AML-193 (cell line): ENCODE measurements around the gene NSUN3.
"Not testable (repeated sequence)": the region's sequence is repeated elsewhere in the genome, so short reads cannot be mapped to it uniquely, and the experiment has no call there.

Experiments
- DNase-seq, 2 experiments: peaks; one replicate each; lab custom pipeline; 2025; lab: John Stamatoyannopoulos, UW

The NSUN3 gene

DNA sequence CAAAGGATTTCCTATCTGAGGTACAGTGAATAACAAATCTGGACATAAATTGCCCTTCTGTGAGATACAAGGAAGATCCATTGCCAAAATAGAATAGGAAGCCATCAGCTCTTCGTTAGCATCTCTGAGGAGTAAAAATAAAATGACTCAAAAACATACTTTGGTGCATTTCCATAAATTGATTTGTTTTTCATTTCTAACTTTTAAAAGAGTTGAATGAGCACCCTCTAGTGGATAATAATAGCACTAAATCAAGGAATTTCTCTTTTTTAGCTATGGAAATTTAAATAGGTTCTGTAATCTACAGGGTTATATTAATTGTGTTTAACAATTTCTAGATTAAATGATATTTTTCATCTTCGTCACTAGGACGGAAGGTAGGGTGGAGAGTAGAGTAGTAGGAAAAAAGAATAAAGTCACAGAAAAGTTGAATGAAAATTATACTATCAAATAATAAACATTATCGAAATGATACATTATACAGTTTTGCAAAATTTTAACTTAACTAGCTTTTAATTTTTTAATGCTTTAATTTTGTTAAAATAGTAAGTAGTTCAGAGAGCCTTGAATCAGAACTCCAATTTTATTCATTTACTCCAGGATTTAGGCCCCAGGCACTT is 6.4 kb downstream of the NSUN3 start:
- DNase-seq = peak; percentile 67 to 74

GRCh38 chr3:94070341-94070911 is 7.6 kb downstream of the NSUN3 start:
- DNase-seq = no peak

- DNase-seq = no peak
These were observed 8.9 kb downstream of the NSUN3 start for GRCh38 chr3:94071713-94072284.

- no peak for DNase-seq
These were observed 13.2 kb downstream of the NSUN3 start for GRCh38 chr3:94076055-94076454.

DNA sequence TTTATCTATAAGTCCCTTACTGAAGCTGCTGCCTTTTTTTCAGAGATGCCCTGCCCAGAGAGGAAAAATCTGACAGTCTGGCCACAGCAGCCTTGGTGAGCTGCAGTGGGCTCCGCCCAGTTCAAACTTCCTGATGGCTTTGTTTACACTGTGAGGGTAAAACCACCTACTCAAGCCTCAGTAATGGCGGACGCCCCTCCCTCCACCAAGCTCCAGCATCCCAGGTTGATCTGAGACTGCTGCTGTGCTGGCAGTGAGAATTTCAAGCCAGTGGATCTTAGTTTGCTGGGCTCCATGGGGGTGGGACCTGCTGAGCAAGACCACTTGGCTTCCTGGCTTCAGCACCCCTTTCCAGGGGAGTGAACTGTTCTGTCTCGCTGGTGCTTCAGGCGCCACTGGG is 17.7 kb downstream of the NSUN3 start:
- not testable (repeated sequence) for DNase-seq

- DNase-seq = no peak
These were observed 19.0 kb downstream of the NSUN3 start for GRCh38 chr3:94081884-94082283.

- no peak for DNase-seq
These were observed 19.6 kb downstream of the NSUN3 start for GRCh38 chr3:94082391-94082937.

- DNase-seq = no peak
These were observed 20.4 kb downstream of the NSUN3 start for GRCh38 chr3:94083261-94083660.

DNA sequence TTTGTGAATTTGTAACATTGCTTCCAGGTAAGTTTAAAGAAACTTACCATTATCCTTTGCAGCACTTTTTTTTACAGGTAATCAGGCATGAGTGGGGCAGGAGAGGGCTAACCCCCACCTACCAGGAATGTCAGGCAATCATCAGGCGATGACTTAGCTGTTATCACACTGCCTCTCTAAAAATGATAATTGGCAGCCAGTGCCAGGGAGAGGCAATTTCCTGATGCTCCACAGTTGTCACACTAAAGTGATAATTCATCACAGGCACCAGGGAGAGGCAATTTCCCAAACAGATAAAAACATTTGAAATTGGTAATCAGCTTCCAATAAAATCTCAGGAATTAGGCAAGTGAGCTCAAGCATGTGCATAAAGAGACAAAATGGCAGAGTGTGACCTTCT is 26.3 kb downstream of the NSUN3 start:
- DNase-seq = no peak

DNA sequence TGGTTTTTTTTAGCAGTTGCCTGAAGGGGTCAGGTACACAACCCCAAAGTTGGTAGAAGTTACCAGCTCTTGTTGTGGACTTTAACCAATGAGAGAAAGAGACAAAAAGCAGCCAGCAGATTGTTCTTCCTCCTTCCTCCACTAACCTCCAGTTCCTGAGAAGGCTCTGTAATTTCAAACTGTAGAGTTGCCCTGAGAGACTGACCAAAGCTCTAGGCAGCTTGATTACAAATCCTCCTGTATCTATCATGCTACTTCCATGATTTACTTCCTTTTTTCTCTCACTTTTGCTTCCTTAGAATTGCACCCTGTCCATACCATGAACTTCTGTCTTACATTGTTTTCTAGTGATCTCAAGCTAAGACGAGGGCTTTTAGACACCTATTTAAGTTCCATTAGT is 29.2 kb downstream of the NSUN3 start:
- peak; percentile 96 to 97 for DNase-seq

DNA sequence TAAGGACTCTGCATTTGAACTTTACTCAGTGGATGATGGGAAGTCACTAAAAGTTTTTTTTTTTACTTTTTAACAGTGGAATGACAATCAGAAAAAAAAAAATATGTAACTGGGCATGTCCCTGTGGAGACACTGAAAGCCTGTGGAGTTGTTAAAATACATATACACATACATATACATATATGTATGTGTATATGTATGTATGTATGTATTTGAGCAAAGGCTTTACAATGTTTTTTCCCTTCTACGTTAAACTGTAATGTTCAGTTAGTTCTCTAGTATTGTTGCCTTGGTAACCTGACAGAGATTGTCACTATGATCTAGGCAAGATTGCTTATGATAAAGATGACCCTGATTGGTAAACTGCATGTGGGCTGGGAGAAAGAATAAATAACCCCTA is 30.3 kb downstream of the NSUN3 start:
- no peak for DNase-seq

DNA sequence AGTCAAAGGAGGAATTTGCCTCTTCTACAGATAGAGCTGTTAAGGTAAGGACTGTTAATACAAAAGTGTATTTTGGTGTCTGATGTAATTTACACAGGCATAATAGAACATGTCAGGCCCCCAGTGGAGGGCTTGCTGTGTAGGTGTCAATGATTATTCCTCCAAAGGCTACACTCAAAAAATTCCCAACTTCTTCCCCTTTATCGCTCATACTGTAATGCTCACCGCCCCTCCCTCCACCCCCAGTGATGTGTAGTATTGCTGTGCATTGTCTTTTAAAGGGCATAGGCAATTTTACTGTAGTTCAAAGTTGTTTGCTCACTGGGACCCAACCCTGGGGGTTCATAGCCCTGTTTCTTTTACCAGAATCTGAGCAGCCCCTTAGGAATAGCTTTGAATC is 32.2 kb downstream of the NSUN3 start:
- no peak for DNase-seq

DNA sequence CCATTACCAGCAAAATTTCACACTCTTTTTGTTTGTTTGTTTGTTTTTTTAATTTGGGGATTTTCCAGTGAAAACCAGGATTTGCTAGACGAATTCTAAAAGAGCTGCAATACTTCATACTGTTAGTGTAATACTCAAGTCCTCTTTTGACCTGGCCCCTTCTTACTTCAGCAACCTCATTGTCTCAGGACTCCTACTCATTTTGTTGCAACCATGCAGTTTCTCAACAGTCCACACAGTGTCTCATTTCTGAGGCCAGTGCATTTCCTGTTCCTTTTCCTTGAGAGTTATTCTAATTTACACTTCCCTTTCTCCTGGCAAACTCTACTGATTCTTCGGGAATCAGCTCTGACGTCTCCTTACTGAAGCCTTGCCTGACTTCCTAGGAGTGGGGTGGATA is 35.6 kb downstream of the NSUN3 start:
- DNase-seq = peak; percentile 96 to 98

DNA sequence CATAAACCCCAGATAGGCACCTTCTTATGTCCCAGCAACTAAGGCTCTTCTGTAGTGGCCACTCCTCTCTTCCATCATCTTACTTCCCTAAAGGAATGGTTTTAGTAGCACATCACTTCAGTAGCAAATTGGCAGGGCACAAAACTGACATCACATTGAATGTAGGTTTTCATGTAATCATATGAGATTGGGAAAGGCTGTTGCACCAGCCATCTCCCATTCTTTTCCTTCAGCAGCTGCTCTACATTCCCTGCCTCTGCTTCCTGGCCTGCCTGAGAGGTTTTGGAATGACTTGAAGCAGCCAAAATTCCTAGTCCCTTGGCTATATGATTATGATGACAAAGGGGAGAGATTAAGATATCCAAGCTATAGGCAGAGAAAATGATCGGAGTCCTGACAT is 36.5 kb downstream of the NSUN3 start:
- no peak for DNase-seq

- peak; percentile 35 to 54 for DNase-seq
These were observed 39.0 kb downstream of the NSUN3 start for GRCh38 chr3:94101860-94102259.

- DNase-seq = no peak
These were observed 43.4 kb downstream of the NSUN3 start for GRCh38 chr3:94106268-94106667.

DNA sequence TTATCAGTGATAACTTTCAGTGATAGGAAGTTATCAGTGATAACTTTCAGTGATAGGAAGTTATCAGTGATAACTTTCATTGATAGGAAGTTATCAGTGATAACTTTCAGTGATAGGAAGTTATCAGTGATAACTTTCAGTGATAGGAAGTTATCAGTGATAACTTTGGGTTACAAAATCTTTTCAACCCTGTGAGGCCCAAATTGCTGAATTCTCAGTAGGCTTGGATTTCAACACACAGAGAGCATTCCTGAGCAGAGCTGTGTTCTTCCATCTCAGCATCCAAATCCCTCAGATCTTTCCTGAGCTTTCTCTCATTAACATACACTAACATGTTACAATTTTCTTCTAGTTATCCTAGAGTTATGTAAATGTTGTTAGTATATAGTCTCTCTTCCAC is 47.4 kb downstream of the NSUN3 start:
- DNase-seq = not testable (repeated sequence)

DNA sequence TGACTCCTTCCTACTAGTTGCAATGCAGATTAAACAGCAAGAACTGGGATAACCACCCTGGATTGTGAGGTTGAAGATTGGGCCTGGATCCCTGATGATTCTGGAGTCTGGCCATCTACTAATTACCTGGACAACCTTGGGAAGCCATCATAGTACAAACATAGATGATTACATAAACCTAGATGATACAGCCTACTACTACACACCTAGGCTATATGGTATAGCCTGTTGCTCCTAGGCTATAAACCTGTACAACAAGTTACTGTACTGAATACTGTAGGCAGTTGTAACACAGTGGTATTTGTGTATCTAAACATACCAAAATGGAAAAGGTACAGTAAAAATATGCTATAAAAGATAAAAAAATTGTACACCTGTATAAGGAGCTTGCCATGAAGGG is 48.0 kb downstream of the NSUN3 start:
- DNase-seq = no peak

DNA sequence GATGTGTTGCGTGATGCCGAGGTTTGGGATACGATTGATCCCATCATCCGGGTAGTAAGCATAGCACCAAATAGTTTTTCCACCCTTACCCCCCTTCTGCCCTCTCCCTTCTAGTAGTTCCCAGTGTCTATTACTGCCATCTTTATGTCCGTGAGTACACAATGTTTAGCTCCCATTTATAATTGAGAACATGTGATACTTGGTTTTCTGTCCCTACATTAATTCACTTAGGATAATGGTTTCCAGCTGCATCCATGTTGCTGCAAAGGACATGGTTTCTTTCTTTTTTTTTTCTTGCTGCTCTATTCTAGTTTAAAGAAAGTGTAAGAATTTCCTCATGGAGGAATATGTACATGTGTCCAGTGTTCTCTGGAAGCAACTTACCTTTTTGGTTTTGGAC is 51.8 kb downstream of the NSUN3 start:
- no peak for DNase-seq

DNA sequence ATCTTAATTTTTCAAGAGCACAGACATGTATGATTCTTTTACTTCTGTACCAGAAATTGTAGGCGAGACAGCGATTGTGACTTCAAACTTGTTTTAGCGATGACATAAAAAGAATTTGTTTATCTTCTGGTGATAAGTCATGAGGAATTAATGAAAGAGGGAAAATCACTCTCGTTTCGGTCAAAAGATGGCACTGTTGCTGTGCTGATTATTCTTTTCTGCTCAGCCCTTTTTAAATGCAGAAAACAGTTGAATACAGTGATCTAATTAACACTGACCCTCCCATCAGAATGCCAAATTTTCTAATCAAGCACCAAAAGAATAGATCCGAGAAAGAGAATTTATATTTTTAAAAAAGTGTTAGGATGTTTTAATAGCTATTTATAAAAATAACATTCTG is 52.6 kb downstream of the NSUN3 start:
- peak; percentile 25 to 39 for DNase-seq

GRCh38 chr3:94117729-94118128 is 54.9 kb downstream of the NSUN3 start:
- peak; percentile 29 to 48 for DNase-seq

DNA sequence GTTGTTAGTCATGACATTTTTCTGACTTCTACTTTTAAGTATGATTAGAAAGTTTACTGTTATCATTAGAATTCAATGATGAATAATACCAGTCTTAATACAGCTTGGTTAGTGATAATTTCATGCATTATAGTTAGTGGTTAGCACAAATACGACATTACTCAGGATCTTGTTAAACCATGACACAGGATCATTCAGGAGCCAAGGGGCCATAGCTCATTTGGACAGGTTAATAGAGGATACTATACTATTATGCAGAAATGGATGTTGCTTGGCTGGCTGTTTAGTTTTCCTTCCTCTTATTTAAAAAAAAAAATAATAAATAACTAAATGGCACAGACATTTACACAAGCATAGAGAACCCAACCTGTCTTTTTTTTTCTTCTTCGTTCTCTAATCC is 55.5 kb downstream of the NSUN3 start:
- no peak for DNase-seq

GRCh38 chr3:94121161-94121560 is 58.3 kb downstream of the NSUN3 start:
- no peak for DNase-seq

GRCh38 chr3:94127115-94127514 is 64.3 kb downstream of the NSUN3 start:
- DNase-seq = no peak
